GM12801 (cell line): Measurements from ENCODE around the gene PDCD1LG2.

Source experiments
- CTCF ChIP-seq: IDR thresholded peaks from one replicate; pipeline ENCODE4 v1.5.1; 2011; ENCODE audit warnings: control low read depth; ENCODE audit not compliant: insufficient read length; ENCODE audit errors: extremely low read depth

The PDCD1LG2 gene

GRCh38 chr9:5510360-5510931 lies at the start of gene PDCD1LG2:
TSS of gene PDCD1LG2 (plus strand) at chr9:5510531. CDS start at chr9:5522547, 12,016 bp downstream.
- TF ChIP-seq CTCF = no peak

- TF ChIP-seq CTCF = no peak
These were observed 44.3 kb upstream of the PDCD1LG2 start for GRCh38 chr9:5466005-5466404.

GRCh38 chr9:5466766-5467165 lies 43.6 kb upstream of the PDCD1LG2 start:
- no peak for TF ChIP-seq CTCF

GRCh38 chr9:5468850-5469249 lies 41.5 kb upstream of the PDCD1LG2 start:
- no peak for TF ChIP-seq CTCF

GRCh38 chr9:5470122-5470521 lies 40.2 kb upstream of the PDCD1LG2 start:
- TF ChIP-seq CTCF = no peak

- no peak for TF ChIP-seq CTCF
These were observed 39.5 kb upstream of the PDCD1LG2 start for GRCh38 chr9:5470816-5471215.

- no peak for TF ChIP-seq CTCF
These were observed 32.1 kb upstream of the PDCD1LG2 start for GRCh38 chr9:5478206-5478605.
